Measurements from ENCODE around the gene LHX3.

The LHX3 gene

GRCh38 chr9:136220017-136220729, 15.2 kb upstream of the LHX3 start:
- Histone ChIP-seq H3K4me3 (ENCODE audit: low read length) (no peak overlapping the region), H3K79me2 (ENCODE audit: low read length) (peaks cover 20% of the 10 kb centered on the region), H3K9ac (ENCODE audit: low read length) (no peak overlapping the region), H4K20me1 (ENCODE audit: insufficient read depth, low read length) (no peaks in the 10 kb centered on the region), H2AFZ (ENCODE audit: low read length) (no peak overlapping the region), H3F3A (ENCODE audit: insufficient read depth, low read length) (no peaks in the 10 kb centered on the region), H3K4me2 (ENCODE audit: low read depth, low read length) (no peak overlapping the region), H3K27me3 (replicated peaks; ENCODE audit: insufficient read depth, low read length) (no peaks in the 10 kb centered on the region), H3K4me1 (ENCODE audit: low read length) (no peaks in the 10 kb centered on the region), H3K27ac (ENCODE audit: low read length) (no peak overlapping the region), H3K9me2 (replicated peaks; ENCODE audit: insufficient read depth, low read length) (no peaks in the 10 kb centered on the region), H3K9me3 (replicated peaks; ENCODE audit: insufficient read depth, low read length) (no peaks in the 10 kb centered on the region), H3K36me3 (replicated peaks; ENCODE audit: insufficient read depth, low read length) (no peaks in the 10 kb centered on the region; the same call in 1 of the 2 replicates)
- no peak for TF ChIP-seq EZH2phosphoT487 (IDR thresholded peaks at IDR 0.05; ENCODE audit: low read length)
- no peak for TF ChIP-seq EZH2 (optimal IDR thresholded peaks at IDR 0.05; ENCODE audit: low read depth, low read length)
- no peak for TF ChIP-seq CTCF (IDR thresholded peaks at IDR 0.05; ENCODE audit: low read length)
- no peak for DNase-seq

GRCh38 chr9:136219276-136219675, 14.3 kb upstream of the LHX3 start:
- H4K20me1 ChIP-seq (ENCODE audit: insufficient read depth, low read length): no peaks in the 10 kb centered on the region
- DNase-seq: no peak
- H3K4me2 ChIP-seq (ENCODE audit: low read depth, low read length): no peak overlapping the region
- no peaks in the 10 kb centered on the region for H3K4me1 ChIP-seq (ENCODE audit: low read length)
- no peak overlapping the region for H3K27ac ChIP-seq (ENCODE audit: low read length)
- no peak for TF ChIP-seq CTCF (IDR thresholded peaks at IDR 0.05; ENCODE audit: low read length)
- TF ChIP-seq EZH2 (optimal IDR thresholded peaks at IDR 0.05; ENCODE audit: low read depth, low read length): no peak
- no peak for TF ChIP-seq EZH2phosphoT487 (IDR thresholded peaks at IDR 0.05; ENCODE audit: low read length)
- no peaks in the 10 kb centered on the region for H3K9me2 ChIP-seq (replicated peaks; ENCODE audit: insufficient read depth, low read length)
- no peak overlapping the region for H2AFZ ChIP-seq (ENCODE audit: low read length)
- no peaks in the 10 kb centered on the region for H3K27me3 ChIP-seq (replicated peaks; ENCODE audit: insufficient read depth, low read length)
- H3K36me3 ChIP-seq (replicated peaks; ENCODE audit: insufficient read depth, low read length): no peaks in the 10 kb centered on the region; the same call in none of the 2 replicates
- H3F3A ChIP-seq (ENCODE audit: insufficient read depth, low read length): no peaks in the 10 kb centered on the region
- no peaks in the 10 kb centered on the region for H3K9me3 ChIP-seq (replicated peaks; ENCODE audit: insufficient read depth, low read length)
- peaks cover 16% of the 10 kb centered on the region; the same call in 1 of the 2 replicates for H3K79me2 ChIP-seq (ENCODE audit: low read length)
- H3K4me3 ChIP-seq (ENCODE audit: low read length): no peak overlapping the region
- H3K9ac ChIP-seq (ENCODE audit: low read length): no peak overlapping the region

- Histone ChIP-seq H3K79me2 (ENCODE audit: low read length) (peaks cover 14% of the 10 kb centered on the region; the same call in 1 of the 2 replicates), H3F3A (ENCODE audit: insufficient read depth, low read length) (no peaks in the 10 kb centered on the region), H3K27ac (ENCODE audit: low read length) (no peak overlapping the region), H3K4me1 (ENCODE audit: low read length) (no peaks in the 10 kb centered on the region), H3K9me3 (replicated peaks; ENCODE audit: insufficient read depth, low read length) (no peaks in the 10 kb centered on the region), H3K36me3 (replicated peaks; ENCODE audit: insufficient read depth, low read length) (no peaks in the 10 kb centered on the region; the same call in none of the 2 replicates), H3K9me2 (replicated peaks; ENCODE audit: insufficient read depth, low read length) (no peaks in the 10 kb centered on the region), H3K4me2 (ENCODE audit: low read depth, low read length) (no peak overlapping the region), H3K4me3 (ENCODE audit: low read length) (no peak overlapping the region), H3K9ac (ENCODE audit: low read length) (no peak overlapping the region), H4K20me1 (ENCODE audit: insufficient read depth, low read length) (no peaks in the 10 kb centered on the region), H2AFZ (ENCODE audit: low read length) (no peak overlapping the region), H3K27me3 (replicated peaks; ENCODE audit: insufficient read depth, low read length) (no peaks in the 10 kb centered on the region)
- TF ChIP-seq EZH2 (optimal IDR thresholded peaks at IDR 0.05; ENCODE audit: low read depth, low read length) (no peak), CTCF (IDR thresholded peaks at IDR 0.05; ENCODE audit: low read length) (no peak), EZH2phosphoT487 (IDR thresholded peaks at IDR 0.05; ENCODE audit: low read length) (no peak)
- no peak for DNase-seq
Measured at GRCh38 chr9:136218673-136219072, 13.7 kb upstream of the LHX3 start.
